GOT3 (cell line): ENCODE measurements around the gene TMEM9.
A peak's percentile ranks its signal among the peaks of the same experiment; 100 is the strongest.

Source experiments
- DNase-seq: peaks from one replicate; lab custom pipeline; 2025; ENCODE audit warnings: mixed read lengths; lab: John Stamatoyannopoulos, UW

Gene TMEM9

GRCh38 chr1:201144701-201145100, 9.6 kb downstream of the TMEM9 start:
- DNase-seq, result no peak

DNA sequence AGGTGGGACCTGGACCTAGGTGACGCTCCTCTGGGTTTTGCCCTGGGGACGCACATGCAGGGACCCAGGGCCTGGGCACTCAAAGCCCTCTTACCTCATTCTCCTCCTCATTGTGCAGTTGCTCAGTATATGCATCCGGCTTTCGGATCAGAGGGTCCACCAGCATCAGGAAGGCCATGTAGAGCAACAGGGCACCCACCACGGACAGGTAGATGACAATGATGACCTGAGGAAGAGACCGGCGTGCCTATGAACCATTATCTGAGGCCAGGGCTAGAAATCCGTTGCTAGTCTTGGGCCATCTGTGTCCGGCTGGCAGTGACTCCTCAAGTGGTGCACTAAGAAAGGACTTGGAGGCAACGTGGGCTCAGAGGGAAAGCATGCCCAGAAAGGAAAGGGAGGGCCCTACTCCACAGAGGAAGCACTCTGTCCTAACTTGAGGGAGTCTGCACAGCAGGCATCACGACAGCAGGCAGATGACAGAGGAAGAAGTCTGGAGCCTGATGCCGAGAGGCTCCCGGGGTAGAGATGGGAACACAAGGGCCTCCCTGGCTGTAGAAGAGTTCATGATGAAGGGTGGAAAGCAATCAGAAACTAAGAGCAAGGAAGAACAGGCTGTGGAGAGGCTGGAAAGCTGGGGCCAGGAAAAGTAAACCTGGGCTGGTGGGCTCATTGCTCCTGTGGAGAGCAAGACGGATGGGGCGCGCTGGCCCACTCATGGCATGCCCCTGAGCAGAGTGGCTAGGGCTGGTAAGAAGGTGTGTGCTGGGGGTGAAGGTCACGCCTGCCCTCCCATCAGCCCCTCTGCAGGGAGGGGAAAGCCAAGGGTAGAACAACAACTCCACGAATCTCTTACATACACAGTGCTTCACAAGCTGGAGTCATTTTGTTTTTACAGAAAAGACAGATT, 10.3 kb downstream of the TMEM9 start:
- DNase-seq, result no peak

DNA sequence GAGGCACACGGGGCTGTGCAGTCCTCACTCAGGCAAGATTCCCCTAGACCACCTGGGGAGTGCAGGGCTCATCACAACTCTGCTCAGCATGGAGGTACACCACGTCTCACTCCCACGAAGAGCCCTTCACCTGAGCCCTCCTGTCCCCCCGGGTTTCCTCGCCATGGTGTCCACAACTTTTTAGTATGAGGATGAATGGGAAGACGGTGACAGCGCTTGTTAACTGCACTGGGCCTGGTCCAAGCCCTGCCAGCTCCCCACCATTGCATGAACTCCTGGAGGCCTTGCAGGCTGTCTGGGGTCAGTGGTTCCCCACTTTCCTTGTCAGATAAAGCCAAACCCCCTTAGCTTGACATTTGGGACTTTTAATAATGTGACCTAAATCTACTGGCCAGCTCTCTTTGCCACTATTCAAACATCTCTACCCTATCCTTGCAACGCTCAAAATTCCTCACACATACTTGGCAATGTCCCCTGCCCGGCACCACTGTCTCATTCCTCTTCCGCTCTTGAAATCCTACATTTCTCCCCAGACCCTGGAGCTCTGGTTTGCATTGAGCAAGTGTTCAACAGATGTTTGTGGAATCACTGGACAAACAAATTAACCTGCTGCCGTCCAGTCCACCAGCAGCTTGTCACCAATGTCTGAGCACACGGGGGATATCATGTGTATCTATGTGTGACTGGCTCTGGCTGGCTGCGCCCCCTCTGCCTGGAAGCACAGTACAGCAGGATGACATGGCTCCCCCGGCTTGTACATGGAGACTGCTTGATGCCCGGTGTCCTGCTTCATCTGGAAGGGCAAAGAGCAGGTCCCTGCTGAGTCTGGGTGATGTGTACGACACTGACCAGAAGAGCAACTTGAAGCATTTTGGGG, 11.2 kb downstream of the TMEM9 start:
- DNase-seq, result no peak

GRCh38 chr1:201142011-201142848, 12.0 kb downstream of the TMEM9 start:
- no peak for DNase-seq

DNA sequence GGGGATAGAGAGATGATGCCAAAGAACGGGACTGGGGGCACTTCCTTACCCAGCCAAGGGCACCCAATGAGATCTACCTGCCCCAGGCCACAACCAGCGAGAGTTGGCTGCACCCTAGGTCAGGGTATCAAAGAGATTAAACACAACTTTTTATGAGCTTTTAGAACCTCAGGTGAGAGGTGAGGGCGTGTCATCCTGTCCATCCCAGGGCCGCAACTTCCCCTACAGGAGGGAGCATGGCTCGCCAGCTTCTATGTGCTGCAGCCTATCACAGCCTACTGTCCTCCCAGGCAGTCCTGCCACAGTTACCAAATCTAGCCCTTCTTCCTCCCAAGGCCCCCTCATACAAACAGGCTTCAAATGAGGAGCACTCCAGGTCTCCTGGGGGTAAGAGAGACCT, 12.9 kb downstream of the TMEM9 start:
- DNase-seq, result no peak

DNA sequence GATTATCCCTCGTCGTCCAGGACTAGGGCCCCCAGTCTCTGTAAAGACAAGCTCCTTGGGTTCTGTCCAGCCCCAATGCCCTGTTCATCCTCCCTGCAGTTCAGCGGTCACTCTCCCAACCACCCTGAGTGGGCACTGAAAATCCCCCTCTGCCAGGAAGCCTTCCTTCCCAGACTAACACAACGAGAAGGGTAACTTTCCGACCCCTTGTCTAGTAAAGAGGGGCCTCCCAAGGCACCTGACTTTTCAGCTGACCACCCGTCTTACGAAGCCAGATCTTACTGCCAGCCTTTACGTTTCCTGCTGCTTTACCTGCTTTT, 13.4 kb downstream of the TMEM9 start:
- no peak for DNase-seq

GRCh38 chr1:201140235-201140940, 13.9 kb downstream of the TMEM9 start:
- DNase-seq, result no peak

DNA sequence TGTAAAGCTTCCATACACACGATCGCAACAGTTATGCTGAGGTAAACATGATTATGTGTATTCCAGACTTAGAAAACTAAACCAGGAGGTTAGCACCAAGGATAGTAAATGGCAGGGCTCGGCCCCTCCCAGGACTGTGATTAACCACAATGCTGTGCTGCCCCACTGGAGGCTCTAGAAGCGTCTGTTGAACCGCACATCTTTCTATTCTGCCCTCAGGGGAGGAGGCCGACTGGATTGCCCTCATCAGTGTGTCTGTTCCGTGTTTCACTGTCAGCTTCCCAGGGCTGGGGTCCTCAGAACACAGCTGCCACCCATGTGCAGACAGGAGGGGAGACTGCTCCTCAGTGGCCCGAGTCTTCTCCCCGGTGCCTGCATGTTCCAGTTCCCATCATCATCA, 14.5 kb downstream of the TMEM9 start:
- no peak for DNase-seq

DNA sequence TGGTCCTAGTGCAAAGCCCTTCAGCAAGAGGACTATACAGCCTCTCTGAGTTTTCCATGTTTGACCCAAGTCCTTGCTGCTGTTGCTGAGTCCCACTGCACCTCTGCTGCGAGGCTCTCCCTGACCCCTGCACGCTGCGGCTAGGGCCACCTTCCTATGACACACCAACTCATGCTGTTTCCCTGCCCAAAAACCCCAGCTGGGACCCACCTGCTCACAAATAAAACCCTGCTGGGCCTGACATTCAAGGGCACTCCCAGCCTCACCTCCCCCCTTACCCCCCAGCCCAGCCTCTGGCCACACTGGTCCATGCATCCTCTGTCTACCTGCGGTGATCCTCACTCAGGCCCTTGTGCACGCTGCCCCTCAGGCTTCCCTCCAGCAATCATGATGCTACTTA, 15.0 kb downstream of the TMEM9 start:
- DNase-seq, result no peak

DNA sequence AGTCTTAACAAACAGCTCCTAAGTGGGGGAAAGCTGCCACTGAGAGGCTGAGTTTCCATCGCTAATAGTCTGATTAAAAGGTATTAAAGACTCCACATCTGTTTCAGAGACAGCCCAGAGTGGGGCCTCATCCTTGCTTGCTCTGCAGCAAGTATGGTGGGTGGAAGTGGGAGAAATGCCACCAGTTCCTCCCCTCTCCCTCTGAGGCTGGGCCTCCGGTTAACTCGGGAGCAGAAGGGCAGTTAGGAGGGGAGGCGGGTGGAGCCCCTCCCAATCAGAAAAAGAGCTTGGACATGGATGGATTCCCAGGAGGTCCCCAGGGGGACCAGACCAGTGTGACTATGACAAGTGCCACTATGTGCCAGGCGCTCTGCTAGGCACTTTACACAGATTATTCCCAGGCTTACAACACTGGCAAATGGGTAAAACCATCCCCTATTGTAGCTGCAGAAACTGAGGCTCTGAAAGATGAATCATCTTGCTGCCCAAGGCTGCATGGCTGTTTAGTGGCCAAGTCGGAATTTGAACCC, 15.9 kb downstream of the TMEM9 start:
- no peak for DNase-seq

GRCh38 chr1:201137579-201138310, 16.5 kb downstream of the TMEM9 start:
- peak; percentile 92 for DNase-seq

GRCh38 chr1:201137024-201137392, 17.3 kb downstream of the TMEM9 start:
- DNase-seq, result no peak

DNA sequence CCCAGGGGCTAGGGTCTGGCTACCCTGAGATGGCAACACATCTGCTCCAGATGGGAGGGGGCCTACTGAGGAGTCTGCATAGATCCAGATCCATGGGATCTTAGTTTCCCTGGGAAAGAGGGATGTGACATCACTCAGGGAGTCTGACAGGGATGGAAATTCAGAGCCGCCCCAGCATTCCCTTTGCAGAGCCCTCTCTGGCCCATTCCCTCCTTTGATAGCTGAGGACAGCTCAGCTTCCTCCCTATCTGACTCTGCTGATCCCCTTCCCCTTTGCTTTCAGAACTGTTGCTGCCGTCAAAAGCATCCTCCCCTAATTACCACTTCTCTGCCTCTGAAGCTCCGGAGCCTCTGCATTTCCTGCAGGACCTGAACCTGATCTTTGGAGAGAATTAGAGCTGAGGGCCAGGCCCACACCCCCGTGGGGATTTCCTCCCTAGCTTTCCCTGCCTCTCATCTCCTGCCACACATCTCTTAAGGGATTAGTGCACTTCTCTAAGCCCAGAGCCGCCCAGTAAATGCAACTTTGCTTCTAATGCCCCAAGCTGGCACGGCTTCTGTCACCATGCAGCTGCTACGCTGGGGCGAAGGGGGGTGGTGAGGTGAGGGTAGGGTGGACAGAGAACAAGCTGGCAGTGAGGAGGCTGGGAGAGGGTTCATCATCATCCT, 17.8 kb downstream of the TMEM9 start:
- DNase-seq, result no peak

- DNase-seq, result no peak
Observed at GRCh38 chr1:201134405-201134804, 19.9 kb downstream of the TMEM9 start.

DNA sequence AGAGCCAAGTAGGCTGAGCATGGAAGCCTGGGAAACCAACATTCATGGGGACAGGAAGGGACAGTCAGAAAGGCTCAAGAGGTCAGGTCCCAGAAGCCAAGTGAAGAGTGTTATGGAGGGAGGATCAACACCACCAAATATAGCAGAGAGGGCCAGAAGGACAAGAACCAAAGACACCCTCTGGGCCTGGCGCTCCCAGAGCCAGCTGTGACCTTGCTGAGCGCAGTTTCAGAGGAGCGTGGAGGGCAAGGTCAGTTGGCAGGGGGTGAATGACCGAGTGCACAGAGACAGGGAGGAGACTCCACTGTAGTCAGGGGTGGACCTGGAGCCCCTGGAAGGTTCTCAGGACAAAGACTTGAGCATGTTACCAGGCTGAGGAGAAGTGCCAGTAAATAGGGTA, 22.9 kb downstream of the TMEM9 start:
- DNase-seq, result no peak

- no peak for DNase-seq
Observed at GRCh38 chr1:201128962-201129361, 25.3 kb downstream of the TMEM9 start.

GRCh38 chr1:201128476-201128875, 25.8 kb downstream of the TMEM9 start:
- no peak for DNase-seq

DNA sequence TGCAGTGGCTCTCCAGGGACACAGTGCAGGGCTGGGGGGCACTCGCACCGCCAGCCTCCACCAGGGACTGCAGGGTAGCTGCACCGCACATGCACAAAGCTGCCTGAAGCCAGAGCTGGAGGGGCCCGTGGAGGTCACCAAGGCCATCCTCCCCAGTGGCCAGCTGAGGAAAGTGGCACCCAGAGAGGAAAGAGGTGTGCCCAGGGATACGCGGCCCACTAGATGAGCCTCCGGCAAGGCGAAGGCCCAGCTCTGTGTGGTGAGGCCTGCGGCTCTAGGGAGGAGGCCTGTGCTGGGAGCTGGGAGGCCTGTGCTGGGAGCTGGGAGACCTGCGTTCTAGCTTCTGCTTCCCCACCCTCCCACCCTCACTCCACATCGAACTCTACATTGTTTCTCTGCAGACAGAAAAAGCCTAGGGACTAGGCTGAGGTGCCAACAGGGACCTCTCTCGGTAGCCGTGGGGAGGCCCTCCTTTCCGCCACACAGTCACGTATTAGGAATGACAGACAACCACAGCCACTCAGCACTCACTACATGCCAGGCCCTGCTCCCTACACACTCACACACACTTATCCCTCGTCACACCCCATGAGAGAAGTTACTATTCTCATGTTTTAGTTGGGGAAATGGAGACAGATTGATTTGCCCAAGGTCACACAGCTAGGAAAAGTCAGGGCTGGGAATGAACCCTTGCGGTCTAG, 26.4 kb downstream of the TMEM9 start:
- no peak for DNase-seq
